ENCODE results near the gene TTLL10. TPM values are rescaled to one million over a fixed set of nuclear protein-coding genes. Genes with fewer than 3 reads are reported as not detected.
"Not testable (repeated sequence)": the region's sequence is repeated elsewhere in the genome, so short reads cannot be mapped to it uniquely, and the experiment has no call there.

The TTLL10 gene
- total RNA-seq, 1 donor = 0.42 TPM

- no peaks in the 10 kb centered on the region for H3K27me3 ChIP-seq (ENCODE audit: insufficient read depth, low read length)
- H3K4me1 ChIP-seq (ENCODE audit: insufficient read depth, low read length) = peaks cover 22% of the 10 kb centered on the region
- H3K9me3 ChIP-seq (ENCODE audit: low read depth, low read length) = no peaks in the 10 kb centered on the region
- H3K4me3 ChIP-seq (ENCODE audit: low read length) = no peak overlapping the region
Measured at GRCh38 chr1:1148061-1148460, 25.6 kb upstream of the TTLL10 start.

- H3K27me3 ChIP-seq (ENCODE audit: insufficient read depth, low read length) = no peaks in the 10 kb centered on the region
Measured at GRCh38 chr1:1148569-1148968, 25.1 kb upstream of the TTLL10 start.

DNA sequence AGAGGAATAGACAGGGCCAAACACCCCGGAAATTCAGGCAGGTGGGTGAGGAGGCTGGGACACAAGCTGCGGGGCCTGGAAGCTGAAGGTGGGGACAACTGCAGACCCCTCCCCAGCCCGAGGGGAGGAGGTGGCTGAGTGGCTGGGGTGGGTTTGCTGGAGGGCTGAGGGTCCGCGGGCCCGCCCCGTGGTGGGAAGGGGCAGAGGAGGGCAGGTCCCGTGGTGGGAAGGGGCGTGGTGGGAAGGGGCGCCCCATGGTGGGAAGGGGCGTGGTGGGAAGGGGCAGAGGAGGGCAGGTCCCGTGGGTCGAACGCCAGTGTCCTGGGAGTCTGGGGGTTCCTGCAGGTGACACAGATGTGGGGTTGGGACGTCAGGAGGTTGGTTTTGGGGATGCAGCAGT is 24.3 kb upstream of the TTLL10 start:
- Histone ChIP-seq H3K4me3 (ENCODE audit: low read length) (no peak overlapping the region), H3K9me3 (ENCODE audit: low read depth, low read length) (no peaks in the 10 kb centered on the region), H3K4me1 (ENCODE audit: insufficient read depth, low read length) (peaks cover 10% of the 10 kb centered on the region), H3K27me3 (ENCODE audit: insufficient read depth, low read length) (no peaks in the 10 kb centered on the region)

More at GRCh38 chr1:1148569-1148968, 25.1 kb upstream of the TTLL10 start:
- Histone ChIP-seq H3K9me3 (ENCODE audit: low read depth, low read length) (no peaks in the 10 kb centered on the region), H3K4me3 (ENCODE audit: low read length) (no peak overlapping the region), H3K4me1 (ENCODE audit: insufficient read depth, low read length) (peaks cover 18% of the 10 kb centered on the region)

DNA sequence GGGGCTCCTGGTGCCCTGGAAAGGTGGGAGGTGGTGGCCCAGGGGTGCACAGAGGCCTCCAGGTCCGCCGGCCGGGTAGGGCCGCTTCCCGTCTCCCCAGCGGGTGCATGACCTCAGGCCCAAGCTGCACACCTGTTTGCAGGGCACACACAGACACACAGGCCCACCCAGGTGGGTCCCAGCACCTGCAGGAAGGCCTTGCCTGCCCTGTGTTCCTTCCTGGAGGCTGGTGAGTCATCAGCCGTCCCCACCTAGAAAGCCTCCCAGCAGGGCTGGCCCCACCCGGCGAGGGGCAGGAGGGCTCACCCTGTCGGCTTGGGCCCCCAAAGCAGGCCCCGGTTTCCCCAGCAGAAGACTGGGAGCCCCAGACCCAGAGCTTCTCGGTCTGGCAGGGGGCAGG is 23.6 kb upstream of the TTLL10 start:
- H3K4me1 ChIP-seq (ENCODE audit: insufficient read depth, low read length) = peaks cover 3% of the 10 kb centered on the region
- H3K27me3 ChIP-seq (ENCODE audit: insufficient read depth, low read length) = no peaks in the 10 kb centered on the region
- H3K9me3 ChIP-seq (ENCODE audit: low read depth, low read length) = no peaks in the 10 kb centered on the region
- no peak overlapping the region for H3K4me3 ChIP-seq (ENCODE audit: low read length)

DNA sequence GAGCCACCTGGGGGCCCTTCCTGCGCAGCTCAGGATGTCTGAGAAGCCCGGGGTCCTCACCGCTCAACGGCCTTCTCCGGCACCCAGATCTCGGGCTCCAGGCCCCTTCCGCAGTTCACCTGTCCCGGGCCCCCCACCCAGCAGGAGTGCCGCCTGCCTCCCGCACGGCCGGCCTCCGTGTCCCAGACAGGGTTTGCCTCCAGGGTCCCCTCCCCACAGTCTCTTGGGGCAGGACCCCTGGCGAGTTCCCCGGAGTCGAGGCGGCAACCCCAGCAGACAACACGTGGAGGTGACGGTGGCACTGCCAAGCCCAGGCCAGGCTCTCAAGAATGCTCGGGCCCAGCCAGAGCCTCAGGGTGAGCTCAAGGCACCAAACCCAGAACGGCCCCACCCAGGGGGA is 22.4 kb upstream of the TTLL10 start:
- Histone ChIP-seq H3K9me3 (ENCODE audit: low read depth, low read length) (no peaks in the 10 kb centered on the region), H3K4me3 (ENCODE audit: low read length) (no peak overlapping the region), H3K27me3 (ENCODE audit: insufficient read depth, low read length) (no peaks in the 10 kb centered on the region), H3K4me1 (ENCODE audit: insufficient read depth, low read length) (no peaks in the 10 kb centered on the region)

DNA sequence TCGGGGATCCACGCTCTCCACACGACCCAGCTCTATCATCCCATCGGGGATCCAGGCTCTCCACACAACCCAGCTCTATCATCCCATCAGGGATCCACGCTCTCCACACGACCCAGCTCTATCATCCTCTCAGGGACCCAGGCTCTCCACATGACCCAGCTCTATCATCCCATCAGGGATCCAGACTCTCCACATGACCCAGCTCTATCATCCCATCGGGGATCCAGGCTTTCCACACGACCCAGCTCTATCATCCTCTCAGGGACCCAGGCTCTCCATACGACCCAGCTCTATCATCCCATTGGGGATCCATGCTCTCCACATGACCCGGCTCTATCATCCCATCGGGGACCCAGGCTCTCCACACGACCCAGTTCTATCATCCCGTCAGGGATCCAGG is 21.2 kb upstream of the TTLL10 start:
- H3K4me3 ChIP-seq (ENCODE audit: low read length); H3K9me3 ChIP-seq (ENCODE audit: low read depth, low read length); H3K27me3 ChIP-seq (ENCODE audit: insufficient read depth, low read length); H3K4me1 ChIP-seq (ENCODE audit: insufficient read depth, low read length): not testable (repeated sequence)

DNA sequence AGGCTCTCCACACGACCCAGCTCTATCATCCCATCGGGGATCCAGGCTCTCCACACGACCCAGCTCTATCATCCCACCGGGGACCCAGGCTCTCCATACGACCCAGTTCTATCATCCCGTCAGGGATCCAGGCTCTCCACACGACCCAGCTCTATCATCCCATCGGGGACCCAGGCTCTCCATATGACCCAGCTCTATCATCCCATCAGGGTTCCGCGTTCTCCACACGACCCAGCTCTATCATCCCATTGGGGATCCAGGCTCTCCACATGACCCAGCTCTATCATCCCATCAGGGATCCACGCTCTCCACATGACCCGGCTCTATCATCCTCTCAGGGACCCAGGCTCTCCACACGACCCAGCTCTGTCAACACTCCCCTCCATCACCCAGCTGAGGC is 20.5 kb upstream of the TTLL10 start:
- H3K9me3 ChIP-seq (ENCODE audit: low read depth, low read length) = not testable (repeated sequence)

GRCh38 chr1:1153874-1154273 is 19.8 kb upstream of the TTLL10 start:
- Histone ChIP-seq H3K9me3 (ENCODE audit: low read depth, low read length) (no peaks in the 10 kb centered on the region), H3K4me1 (ENCODE audit: insufficient read depth, low read length) (peaks cover 10% of the 10 kb centered on the region), H3K27me3 (ENCODE audit: insufficient read depth, low read length) (no peaks in the 10 kb centered on the region), H3K4me3 (ENCODE audit: low read length) (no peak overlapping the region)

More for the DNA sequence above, 20.5 kb upstream of the TTLL10 start:
- H3K27me3 ChIP-seq (ENCODE audit: insufficient read depth, low read length); H3K4me1 ChIP-seq (ENCODE audit: insufficient read depth, low read length); H3K4me3 ChIP-seq (ENCODE audit: low read length): not testable (repeated sequence)

GRCh38 chr1:1155258-1155657 is 18.4 kb upstream of the TTLL10 start:
- H3K27me3 ChIP-seq (ENCODE audit: insufficient read depth, low read length) = no peaks in the 10 kb centered on the region
- H3K4me1 ChIP-seq (ENCODE audit: insufficient read depth, low read length) = peaks cover 15% of the 10 kb centered on the region
- no peaks in the 10 kb centered on the region for H3K9me3 ChIP-seq (ENCODE audit: low read depth, low read length)
- H3K4me3 ChIP-seq (ENCODE audit: low read length) = no peak overlapping the region

DNA sequence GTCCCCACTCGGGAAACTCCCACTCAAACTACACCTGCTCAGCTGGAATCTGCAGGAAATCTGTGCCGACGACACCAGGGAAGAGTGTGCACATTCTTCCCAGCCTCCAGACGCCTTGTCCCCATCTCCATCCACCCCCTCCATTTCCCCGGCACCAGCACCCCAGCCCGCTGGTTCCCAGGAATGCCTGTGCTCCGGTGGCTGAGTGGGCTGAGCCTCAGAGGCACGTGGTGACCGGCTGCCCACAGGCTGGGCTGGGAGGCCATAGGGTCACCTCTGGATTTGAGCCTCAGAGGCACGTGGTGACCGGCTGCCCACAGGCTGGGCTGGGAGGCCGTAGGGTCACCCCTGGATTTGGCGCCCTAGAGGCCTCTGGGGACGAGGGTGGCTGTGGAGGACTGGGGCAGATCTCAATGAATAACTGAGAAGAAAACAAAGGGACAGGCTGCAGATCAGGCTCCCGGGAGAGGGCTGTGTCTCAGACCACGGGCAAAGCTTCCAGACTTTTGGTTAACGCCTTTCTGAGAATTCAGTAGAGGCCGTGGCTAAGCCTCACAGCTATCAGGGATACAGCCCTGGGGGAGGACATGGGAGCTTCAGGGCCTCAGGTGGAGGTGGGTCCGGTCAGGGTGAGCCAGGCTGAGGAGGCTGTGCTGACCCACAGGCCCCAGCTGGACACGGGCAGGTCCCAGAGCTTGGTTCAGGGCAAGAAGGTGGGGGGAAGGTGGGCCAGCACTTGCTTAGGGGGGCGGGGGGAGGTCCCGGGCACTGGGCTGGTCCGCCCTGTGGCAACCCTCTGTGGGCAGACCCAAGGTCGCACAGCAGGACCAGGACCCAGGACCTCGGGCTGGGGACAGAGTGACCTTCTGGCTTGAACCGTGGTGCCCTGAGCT is 17.3 kb upstream of the TTLL10 start:
- Histone ChIP-seq H3K9me3 (ENCODE audit: low read depth, low read length) (no peaks in the 10 kb centered on the region), H3K4me1 (ENCODE audit: insufficient read depth, low read length) (peaks cover 15% of the 10 kb centered on the region), H3K4me3 (ENCODE audit: low read length) (no peak overlapping the region), H3K27me3 (ENCODE audit: insufficient read depth, low read length) (no peaks in the 10 kb centered on the region)

- Histone ChIP-seq H3K9me3 (ENCODE audit: low read depth, low read length) (no peaks in the 10 kb centered on the region), H3K27me3 (ENCODE audit: insufficient read depth, low read length) (no peaks in the 10 kb centered on the region), H3K4me1 (ENCODE audit: insufficient read depth, low read length) (peaks cover 15% of the 10 kb centered on the region), H3K4me3 (ENCODE audit: low read length) (no peak overlapping the region)
Measured at GRCh38 chr1:1157033-1157365, 16.7 kb upstream of the TTLL10 start.

- Histone ChIP-seq H3K4me3 (ENCODE audit: low read length) (peak overlapping the region; percentile 61), H3K4me1 (ENCODE audit: insufficient read depth, low read length) (peaks cover 15% of the 10 kb centered on the region), H3K27me3 (ENCODE audit: insufficient read depth, low read length) (no peaks in the 10 kb centered on the region), H3K9me3 (ENCODE audit: low read depth, low read length) (no peaks in the 10 kb centered on the region)
Measured at GRCh38 chr1:1157426-1157913, 16.2 kb upstream of the TTLL10 start.

- Histone ChIP-seq H3K4me1 (ENCODE audit: insufficient read depth, low read length) (peaks cover 15% of the 10 kb centered on the region), H3K27me3 (ENCODE audit: insufficient read depth, low read length) (no peaks in the 10 kb centered on the region), H3K4me3 (ENCODE audit: low read length) (peak overlapping the region; percentile 61), H3K9me3 (ENCODE audit: low read depth, low read length) (no peaks in the 10 kb centered on the region)
Measured at GRCh38 chr1:1157914-1158710, 15.6 kb upstream of the TTLL10 start.

DNA sequence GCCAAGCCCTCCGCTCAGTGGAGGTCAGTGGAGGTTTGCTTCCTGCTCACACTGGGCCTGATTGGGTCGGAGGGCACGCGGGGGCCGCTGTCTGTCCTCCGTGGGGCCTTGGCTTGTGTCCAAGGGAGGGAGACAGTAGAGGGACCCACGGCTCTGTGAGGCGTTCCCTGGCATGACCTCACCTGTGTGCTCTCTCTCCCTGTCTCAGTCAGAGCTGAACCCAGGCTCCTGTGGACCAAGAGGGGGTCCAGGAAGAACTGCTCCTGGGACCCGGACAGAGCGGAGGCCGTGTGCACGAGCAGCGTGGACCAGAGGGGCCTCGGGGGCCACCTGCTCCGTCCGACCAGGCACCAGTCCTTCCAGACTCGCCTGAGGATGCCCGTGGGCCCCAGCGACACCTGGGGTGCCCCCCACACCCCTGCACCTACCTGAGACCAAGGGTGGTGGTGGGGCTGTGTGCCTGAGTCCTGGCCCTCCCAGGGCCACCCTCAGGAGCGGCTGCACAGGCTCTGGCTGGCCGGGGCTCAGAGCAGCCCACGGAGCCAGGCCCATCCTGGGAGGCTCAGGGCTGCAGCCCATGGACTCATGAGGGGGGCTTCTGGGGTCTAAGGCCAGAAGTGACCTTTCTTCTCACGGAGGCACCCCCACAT is 13.3 kb upstream of the TTLL10 start:
- Histone ChIP-seq H3K27me3 (ENCODE audit: insufficient read depth, low read length) (no peaks in the 10 kb centered on the region), H3K4me1 (ENCODE audit: insufficient read depth, low read length) (peaks cover 15% of the 10 kb centered on the region)

DNA sequence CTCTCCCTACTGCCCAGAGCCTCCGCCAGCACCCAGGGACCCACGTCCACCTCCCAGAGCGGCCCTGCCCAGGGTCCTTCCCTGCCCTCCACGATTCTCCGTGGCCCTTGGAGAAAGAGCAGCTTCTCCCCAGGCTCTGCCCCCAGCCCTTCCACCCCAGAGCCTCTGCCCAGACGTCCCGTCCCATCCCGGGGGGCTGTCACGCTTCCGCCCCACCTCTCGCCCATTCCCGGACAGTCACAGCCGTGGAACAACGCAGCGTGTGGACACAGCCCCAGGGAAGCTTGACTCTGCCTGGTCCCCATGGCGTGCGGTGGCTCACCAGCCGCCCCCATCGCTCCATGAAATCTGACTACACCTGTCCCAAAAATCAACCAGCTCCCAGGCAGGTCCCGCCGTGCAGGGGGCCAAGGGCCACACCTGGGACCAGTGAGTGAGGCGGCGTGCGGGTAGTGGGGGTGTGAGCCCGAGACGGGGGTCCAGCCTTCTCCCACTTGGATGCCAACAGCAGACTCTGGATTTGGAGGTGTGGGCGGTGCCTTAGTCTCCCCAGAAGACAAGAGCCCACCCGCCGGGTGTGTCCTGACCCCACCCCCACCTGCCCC is 12.5 kb upstream of the TTLL10 start:
- no peaks in the 10 kb centered on the region for H3K9me3 ChIP-seq (ENCODE audit: low read depth, low read length)
- H3K4me3 ChIP-seq (ENCODE audit: low read length) = no peak overlapping the region
- H3K27me3 ChIP-seq (ENCODE audit: insufficient read depth, low read length) = no peaks in the 10 kb centered on the region
- H3K4me1 ChIP-seq (ENCODE audit: insufficient read depth, low read length) = peaks cover 15% of the 10 kb centered on the region

More for the DNA sequence above, 13.3 kb upstream of the TTLL10 start:
- Histone ChIP-seq H3K9me3 (ENCODE audit: low read depth, low read length) (no peaks in the 10 kb centered on the region), H3K4me3 (ENCODE audit: low read length) (no peak overlapping the region)

Measured in mononuclear cell (primary cell).